Measurements from ENCODE around the gene CISTR. TPM values are rescaled to one million over a fixed set of nuclear protein-coding genes. Genes with fewer than 3 reads are reported as not detected.

CISTR gene
- total and polyA plus RNA-seq, 2 donors (not counting 3 experiments of a cell fraction or from before 2014, with no cell fraction given), result not detected

DNA sequence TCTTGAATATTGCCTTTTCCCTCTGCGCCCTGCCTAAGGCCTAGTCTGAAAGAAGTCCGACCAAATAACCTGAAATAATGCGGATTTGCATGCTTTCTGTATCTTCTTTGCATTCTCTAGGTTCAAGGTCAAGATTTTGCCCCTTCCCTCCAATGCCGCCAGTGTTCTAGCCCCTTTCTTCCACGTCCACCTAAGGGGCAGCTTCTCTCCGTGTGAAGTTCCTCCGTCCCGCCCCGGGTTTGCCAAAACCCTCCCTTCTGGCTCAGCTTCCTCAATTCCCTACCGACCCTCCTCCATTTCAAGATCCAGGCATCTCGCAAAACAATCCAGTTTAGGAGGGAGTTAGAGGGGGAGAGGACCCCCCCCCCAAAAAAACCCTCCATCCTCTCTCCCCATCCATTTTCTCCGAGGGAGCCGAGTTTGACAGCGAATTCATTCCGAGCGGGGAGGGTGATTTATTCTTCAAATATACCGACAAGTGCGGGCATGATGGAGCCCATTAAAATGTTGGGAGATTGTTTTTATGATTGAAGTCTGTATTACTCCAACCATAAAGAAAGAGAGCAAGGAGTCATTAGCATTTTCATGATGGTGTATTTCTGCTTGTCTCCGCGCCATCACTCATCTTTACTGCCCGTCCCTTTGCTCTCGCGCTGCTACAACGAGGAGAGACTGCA, 55.0 kb downstream of the CISTR start:
- FAIRE-seq (no peak), DNase-seq (ENCODE audit: low read depth, low spot score) (no peak)
- intact Hi-C loops (cut with micrococcal nuclease), result loop anchor here (1.0 kb wide), 1 partner anchor 20 kb away; the partner anchor contains the start of gene ATP5MC2
- ChIA-PET CTCF (interaction anchor here (0.9 to 20.3 kb wide), 4 partner anchors 10 to 154 kb away, joined by 3 to 719 read pairs (median 4); partner anchors contain the start of gene CALCOCO1), POLR2A (interaction anchor here (0.7 kb wide), 1 partner anchor 19 kb away, joined by 3 read pairs; no protein-coding TSS in a partner anchor)
- Histone ChIP-seq H3K27me3 (ENCODE audit: control insufficient read depth in 2 of 2, insufficient read depth in 2 of 2, low read length in 2 of 2) (peaks cover 38 to 63% of the 10 kb centered on the region in 2 experiments), H3K79me2 (ENCODE audit: control insufficient read depth, insufficient read depth, low read length) (no peaks in the 10 kb centered on the region), H3K4me2 (ENCODE audit: insufficient read depth, low read length) (peak overlapping the region; percentile 6), H3K4me1 (ENCODE audit: control insufficient read depth, extremely low read depth, insufficient read depth, low read length) (peaks cover 8% of the 10 kb centered on the region), H3K9me1 (replicated peaks; ENCODE audit: control insufficient read depth, extremely low read depth, insufficient read depth, low read length) (no peaks in the 10 kb centered on the region), H4K20me1 (replicated peaks; ENCODE audit: control insufficient read depth, extremely low read depth, insufficient read depth, low read length) (no peaks in the 10 kb centered on the region), H3K36me3 (ENCODE audit: control insufficient read depth in 2 of 2, extremely low read depth in 1 of 2, insufficient read depth in 2 of 2, low read length in 2 of 2) (no peaks in the 10 kb centered on the region), H2AFZ (ENCODE audit: low read depth, low read length) (peak overlapping the region; percentile 28), H3K9me3 (replicated peaks; ENCODE audit: control insufficient read depth, insufficient read depth, low read length) (no peaks in the 10 kb centered on the region), H3K27ac (ENCODE audit: insufficient read depth, low read depth, low read length) (no peak overlapping the region), H3K9ac (replicated peaks; ENCODE audit: extremely low read depth, insufficient read depth, low read length) (no peak overlapping the region), H3K4me3 (replicated peaks in 1 of 3; ENCODE audit: insufficient read depth in 1 of 3, low read depth in 1 of 3, low read length in 3 of 3) (no peak overlapping the region)
- TF ChIP-seq FOS (IDR thresholded peaks at IDR 0.05; ENCODE audit: borderline replicate concordance, insufficient read depth, low read length), result no peak
- TF ChIP-seq GATA2 (IDR thresholded peaks at IDR 0.05; ENCODE audit: insufficient read depth, insufficient read length, low read depth, low read length), result no peak
- peak; percentile 73 for TF ChIP-seq EZH2 (IDR thresholded peaks at IDR 0.05; ENCODE audit: borderline replicate concordance, low read depth, low read length, severe bottlenecking)
- dilution Hi-C loops (cut with MboI; ENCODE audit: extremely low pct_ligation_motif_present, low sequenced_read_pairs), result no loop called here
- no TSS peak for BruUV-seq (replicated peaks)

Other genes starting within 250 kb of the CISTR start
- gene NPFF, start 244.5 kb downstream of the CISTR start, total RNA-seq, result not detected in 2 replicates
- 0.30 TPM in 1 of 2 replicates, not detected in the other for gene NPFF, start 244.5 kb downstream of the CISTR start, polyA plus RNA-seq
- gene ATF7, start 125.6 kb downstream of the CISTR start, total RNA-seq, result 56.9 and 68.5 TPM in 2 replicates
- 31.4 and 36.0 TPM in 2 replicates for gene ATF7, start 125.6 kb downstream of the CISTR start, polyA plus RNA-seq
- gene ATP5MC2, start 75.9 kb downstream of the CISTR start, total RNA-seq, result 375 and 402 TPM in 2 replicates
- gene ATP5MC2, start 75.9 kb downstream of the CISTR start, polyA plus RNA-seq, result 820 and 971 TPM in 2 replicates
- 61.8 and 70.9 TPM in 2 replicates for gene CALCOCO1, start 24.5 kb downstream of the CISTR start, total RNA-seq
- 135 and 146 TPM in 2 replicates for gene CALCOCO1, start 24.5 kb downstream of the CISTR start, polyA plus RNA-seq
- gene HOXC13, start 186.9 kb upstream of the CISTR start, total RNA-seq, result not detected in 2 replicates
- not detected in 2 replicates for gene HOXC13, start 186.9 kb upstream of the CISTR start, polyA plus RNA-seq
- gene HOXC12, start 202.9 kb upstream of the CISTR start, total RNA-seq, result not detected in 2 replicates
- not detected in 2 replicates for gene HOXC12, start 202.9 kb upstream of the CISTR start, polyA plus RNA-seq
- not detected in 2 replicates for gene HOXC11, start 221.1 kb upstream of the CISTR start, total RNA-seq
- gene HOXC11, start 221.1 kb upstream of the CISTR start, polyA plus RNA-seq, result not detected in 2 replicates
- gene HOTAIR, start 223.0 kb upstream of the CISTR start, total RNA-seq, result not detected in 2 replicates
- gene HOTAIR, start 223.0 kb upstream of the CISTR start, polyA plus RNA-seq, result not detected in 2 replicates
- 0.44 TPM in 1 of 2 replicates, not detected in the other for gene HOXC10, start 233.2 kb upstream of the CISTR start, total RNA-seq
- 0.18 TPM in 2 replicates for gene HOXC10, start 233.2 kb upstream of the CISTR start, polyA plus RNA-seq
- 0.21 and 0.40 TPM in 2 replicates for gene HOXC9, start 248.2 kb upstream of the CISTR start, total RNA-seq
- gene HOXC9, start 248.2 kb upstream of the CISTR start, polyA plus RNA-seq, result 0.54 and 0.58 TPM in 2 replicates

Data from endothelial cell of umbilical vein (primary cell).